HG03060 (cell line): ENCODE results near the gene SKOR2.

Source experiments
- ATAC-seq: cut with Tn5 transposase; IDR thresholded peaks from one replicate; pipeline ENCODE4 v1.9.1; 2021; ENCODE audit warnings: low read depth, moderate number of reproducible peaks; ENCODE audit not compliant: unreplicated experiment

SKOR2 gene, protein sequence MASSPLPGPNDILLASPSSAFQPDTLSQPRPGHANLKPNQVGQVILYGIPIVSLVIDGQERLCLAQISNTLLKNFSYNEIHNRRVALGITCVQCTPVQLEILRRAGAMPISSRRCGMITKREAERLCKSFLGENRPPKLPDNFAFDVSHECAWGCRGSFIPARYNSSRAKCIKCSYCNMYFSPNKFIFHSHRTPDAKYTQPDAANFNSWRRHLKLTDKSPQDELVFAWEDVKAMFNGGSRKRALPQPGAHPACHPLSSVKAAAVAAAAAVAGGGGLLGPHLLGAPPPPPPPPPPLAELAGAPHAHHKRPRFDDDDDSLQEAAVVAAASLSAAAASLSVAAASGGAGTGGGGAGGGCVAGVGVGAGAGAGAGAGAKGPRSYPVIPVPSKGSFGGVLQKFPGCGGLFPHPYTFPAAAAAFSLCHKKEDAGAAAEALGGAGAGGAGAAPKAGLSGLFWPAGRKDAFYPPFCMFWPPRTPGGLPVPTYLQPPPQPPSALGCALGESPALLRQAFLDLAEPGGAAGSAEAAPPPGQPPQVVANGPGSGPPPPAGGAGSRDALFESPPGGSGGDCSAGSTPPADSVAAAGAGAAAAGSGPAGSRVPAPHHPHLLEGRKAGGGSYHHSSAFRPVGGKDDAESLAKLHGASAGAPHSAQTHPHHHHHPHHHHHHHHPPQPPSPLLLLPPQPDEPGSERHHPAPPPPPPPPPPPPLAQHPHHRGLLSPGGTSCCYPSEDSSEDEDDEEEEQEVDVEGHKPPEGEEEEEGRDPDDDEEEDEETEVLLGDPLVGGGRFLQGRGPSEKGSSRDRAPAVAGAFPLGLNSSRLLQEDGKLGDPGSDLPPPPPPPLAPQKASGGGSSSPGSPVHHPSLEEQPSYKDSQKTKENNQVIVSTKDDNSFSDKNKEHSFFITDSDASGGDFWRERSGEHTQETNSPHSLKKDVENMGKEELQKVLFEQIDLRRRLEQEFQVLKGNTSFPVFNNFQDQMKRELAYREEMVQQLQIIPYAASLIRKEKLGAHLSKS

DNA sequence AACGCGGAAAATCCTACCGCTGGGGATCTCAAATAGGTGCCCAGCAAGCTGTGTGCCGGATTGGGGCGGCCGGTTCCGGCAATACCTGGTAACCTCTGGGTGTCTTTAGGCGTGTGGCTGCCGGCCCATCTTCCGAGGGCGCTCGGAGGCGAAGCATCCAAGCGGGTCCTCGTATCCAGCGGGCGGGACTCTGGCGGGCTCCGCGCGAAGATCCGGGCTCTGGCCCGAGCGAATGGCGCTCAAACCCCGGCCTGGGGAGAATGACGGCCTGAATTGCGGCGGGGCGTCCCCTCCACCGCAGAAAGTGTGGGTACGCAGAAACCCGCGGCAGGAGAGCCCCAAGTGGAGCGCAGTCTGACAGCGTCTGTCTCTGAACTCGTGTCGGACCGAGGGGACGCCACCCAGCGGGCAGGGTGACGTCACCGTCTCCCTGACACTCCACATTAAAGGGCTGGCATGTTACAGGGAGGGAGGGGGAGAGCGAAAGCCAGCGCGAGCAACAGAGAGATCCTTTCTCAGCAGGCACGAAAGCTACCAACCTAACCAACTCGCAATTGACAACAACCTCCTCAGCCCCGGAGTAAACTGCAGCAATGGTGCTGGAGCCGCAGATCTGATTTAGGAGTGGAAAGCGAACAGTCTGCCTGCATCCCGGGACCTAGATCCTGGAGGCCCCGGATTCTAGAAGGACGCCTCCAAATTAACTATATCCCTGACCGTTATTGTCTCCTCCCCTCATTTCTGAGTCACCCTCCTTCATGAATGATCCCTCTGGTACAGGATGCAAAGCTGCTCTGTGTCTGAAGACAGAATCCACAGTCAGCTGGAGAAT lies at the start of gene SKOR2:
Gene SKOR2, minus strand, starts transcription at position 372 of the 832 bp plus-strand sequence. CDS start 2,477 bp downstream, outside the sequence.
- no peak for ATAC-seq

DNA sequence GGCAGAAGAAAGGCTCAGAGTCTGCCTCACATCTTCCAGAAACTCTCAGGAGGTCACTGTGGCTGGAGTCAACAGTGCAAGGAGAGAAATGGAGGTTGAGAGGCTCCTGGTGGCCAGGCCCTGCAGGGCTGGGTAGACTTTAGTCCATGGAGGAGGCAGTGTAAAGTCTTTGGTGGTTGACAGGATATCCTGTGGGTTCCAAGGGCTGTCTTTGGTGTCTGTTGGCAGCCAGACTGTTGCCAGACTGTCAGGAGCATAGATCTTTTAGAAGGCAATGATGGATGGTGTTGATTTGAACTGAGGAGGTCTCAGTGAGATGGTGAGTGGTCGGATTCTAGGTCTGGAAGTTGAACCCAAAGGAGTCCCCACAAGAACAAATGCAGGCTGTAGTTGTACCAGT lies 45.0 kb upstream of the SKOR2 start:
- no peak for ATAC-seq

DNA sequence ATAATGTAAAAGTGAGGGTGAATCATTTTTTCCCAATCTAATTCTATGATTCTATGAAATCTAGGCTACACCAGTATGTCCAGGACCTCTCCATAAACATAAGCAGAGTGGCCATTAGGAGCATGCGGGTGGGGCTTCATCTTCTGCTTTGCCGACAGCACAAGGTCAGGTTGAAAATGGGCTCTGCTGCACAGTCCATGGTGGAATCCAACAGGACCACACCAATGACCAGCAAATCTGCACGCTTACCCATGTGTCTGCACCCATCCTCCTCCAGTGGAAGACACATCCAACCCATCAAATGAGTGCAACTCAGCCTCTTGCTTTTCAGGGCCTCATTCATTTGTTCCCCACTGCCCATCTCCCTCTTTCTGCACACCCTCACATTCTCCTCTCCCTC lies 43.3 kb upstream of the SKOR2 start:
- ATAC-seq: no peak

DNA sequence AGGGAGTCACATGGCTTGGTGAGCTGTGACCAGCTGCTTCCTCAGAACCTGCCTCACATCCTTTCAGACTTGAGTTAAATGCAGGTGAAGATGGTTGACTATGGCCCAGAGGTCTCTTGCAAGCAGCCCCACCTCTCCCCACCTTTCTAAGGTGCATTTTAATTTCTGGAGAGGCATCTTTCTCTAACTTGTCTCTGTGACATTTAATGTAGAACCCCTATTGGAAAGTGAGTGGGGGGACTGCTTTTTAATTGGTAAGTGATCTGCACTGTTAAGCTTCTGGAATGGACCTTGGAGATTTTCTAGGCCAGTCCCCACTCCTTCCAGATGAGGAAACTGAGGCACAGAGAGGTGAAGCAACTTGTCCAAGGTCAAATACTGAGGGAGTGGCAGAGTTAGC lies 37.3 kb upstream of the SKOR2 start:
- no peak for ATAC-seq

DNA sequence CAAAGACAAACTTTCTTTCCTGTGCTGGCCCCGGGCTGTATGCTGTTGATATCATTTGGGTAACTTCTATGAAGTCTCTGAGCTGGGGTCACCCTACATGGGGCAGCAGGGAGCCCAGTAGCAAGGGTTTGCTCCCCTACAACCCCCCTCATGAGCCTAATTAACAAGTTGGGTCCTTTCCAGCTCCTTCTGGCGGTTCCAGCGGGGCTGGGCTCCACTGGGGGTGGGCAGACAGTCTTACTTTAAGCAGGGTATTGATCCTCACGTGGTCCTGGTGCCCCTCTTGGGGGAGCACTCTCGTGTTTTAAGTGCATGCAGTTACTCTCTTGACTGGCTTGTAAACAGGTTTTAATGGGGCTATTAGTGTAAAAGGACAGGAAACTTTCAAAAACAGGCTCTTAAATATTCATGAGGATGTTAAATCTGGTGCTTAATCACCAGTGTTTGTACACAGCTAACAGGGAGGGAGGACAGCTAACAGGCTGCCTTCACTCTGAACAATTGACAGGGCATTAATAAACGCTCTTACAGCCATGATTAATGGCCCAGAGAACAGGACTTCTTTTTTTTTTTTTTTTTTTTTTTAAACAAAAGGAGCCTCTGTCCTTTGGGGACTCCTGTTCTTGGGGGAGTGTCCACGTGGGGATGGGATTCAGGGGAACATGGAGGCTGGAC lies 36.6 kb upstream of the SKOR2 start:
- ATAC-seq: no peak

DNA sequence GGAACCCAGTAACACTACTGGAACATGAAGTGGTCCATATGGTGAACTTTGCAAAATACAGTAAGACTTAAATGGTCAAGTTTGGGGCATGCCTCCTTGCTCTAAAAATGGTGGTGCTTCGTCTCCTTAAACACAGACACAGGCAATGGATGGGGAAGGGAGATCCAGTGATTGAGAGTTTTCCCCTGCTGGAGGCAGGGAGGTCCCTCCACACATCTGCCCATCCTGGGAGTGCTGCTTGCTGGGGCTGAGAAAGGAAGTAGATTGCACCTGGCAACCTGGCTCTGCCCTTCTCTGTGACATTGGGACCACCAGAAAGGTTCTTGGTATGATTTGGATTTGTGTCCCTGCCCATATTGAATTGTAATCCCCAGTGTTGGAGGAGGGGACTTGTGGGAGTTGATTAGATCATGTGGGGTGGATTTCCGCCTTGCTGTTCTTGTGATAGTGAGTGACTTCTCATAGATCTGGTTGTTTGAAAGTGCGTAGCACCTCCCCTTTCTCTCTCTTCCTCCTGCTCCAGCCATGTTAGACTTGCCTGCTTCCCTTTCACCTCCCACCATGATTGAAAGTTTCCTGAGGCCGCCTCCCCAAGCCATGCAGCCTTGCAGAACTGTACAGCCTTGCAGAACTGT lies 35.4 kb upstream of the SKOR2 start:
- no peak for ATAC-seq

DNA sequence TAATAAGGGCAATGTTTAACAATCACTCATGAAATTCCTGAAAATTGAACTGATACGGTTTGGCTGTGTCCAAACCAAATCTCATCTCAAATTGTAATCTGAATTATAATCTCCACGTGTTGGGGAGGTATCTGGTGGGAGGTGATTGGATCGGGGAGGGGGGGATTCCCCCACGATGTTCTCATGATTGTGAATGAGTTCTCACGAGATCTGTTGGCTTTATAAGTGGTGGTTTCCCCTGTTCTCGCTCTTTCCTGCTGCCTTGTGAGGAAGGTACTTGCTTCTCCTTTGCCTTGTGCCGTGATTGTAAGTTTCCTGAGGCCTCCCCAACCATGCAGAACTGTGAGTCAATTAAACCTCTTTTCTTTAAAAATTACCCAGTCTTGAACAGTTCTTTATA lies 34.0 kb upstream of the SKOR2 start:
- no peak for ATAC-seq

DNA sequence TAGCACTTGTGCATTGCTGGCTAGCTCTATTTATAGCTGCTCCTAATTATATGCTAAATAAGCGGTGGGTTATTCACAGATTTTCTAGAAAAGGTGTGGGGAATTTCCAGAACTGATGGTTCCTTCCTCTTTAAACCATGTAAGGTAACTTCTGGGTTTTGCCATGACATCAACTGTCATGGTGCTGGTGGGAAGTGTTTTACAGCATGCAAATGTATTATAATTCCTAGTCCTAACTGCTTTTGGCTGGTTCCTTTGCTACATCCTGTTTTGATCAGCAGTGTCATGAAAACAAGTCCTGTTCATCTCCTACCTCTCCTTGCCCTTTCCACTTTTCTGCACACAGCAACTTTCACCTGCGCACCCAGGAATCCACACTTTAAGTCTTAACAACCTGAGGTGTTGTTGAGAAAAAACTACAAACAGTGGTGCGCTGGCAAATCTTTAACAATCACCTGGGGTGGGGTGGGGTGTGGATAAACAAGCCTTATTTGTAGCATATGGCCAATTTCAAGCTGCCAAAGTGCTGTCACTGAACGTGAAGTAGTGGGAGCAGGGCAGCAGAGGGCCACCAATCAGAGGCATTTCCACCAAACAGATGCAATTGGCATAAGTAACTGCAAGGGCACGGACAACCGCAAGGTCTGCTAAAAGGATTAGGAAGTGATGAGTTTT lies 33.4 kb upstream of the SKOR2 start:
- no peak for ATAC-seq

DNA sequence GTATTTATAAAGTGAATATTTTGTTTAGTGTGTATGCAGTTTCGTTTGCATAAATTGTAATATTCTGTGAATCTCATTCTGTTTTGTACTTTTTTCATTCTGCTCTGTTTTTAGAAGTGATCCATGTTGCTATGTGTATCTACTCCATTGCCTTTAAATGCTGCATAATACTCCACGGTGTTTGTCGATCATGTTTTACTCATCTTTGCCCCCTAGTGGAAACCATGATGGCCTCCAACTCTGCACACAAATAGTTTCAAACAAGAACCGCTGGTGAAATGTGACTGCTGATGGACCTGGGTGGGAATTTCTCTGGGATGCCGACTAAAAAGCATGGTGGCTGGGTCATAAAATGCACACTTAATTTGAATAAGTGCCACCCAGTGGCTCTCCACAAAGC lies 32.0 kb upstream of the SKOR2 start:
- ATAC-seq: no peak

DNA sequence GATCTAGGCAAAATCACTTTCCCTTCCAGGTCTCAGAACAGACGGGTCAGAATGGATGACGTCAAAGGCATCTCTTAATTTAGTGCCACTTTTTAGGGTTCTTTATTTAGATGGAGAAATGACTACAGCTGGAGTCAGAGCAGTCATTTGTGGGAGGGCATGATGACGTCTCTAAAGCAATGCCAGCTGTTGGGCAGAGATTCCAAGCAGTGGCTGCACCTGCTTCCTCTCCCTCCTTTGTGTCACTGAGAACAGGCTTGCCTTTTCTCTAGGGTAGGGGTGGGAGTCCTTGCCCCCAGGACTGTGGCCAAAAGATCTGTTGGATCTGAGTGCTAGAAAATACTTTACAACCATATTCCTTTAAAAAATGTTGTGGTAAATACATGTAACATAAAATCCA lies 28.7 kb upstream of the SKOR2 start:
- ATAC-seq: no peak

DNA sequence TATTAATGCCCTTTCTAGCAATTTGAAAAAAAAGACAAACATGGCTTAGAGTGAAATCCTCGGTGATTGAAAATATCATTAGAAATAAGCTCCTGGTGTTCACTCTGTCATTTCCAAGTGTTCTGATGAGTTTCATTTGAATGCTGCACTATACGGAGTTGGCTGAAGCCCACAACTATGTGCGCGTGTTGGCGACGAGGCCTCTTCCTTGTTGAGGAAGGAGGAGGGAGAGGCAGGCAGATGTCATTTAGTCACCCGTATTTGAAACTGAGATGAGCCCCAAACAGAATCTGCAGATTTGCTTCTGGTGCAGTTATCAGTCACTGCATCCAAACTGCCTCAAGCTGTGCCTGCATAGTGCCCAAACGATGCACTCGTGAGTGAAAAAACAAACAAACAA lies 23.5 kb upstream of the SKOR2 start:
- ATAC-seq: no peak

DNA sequence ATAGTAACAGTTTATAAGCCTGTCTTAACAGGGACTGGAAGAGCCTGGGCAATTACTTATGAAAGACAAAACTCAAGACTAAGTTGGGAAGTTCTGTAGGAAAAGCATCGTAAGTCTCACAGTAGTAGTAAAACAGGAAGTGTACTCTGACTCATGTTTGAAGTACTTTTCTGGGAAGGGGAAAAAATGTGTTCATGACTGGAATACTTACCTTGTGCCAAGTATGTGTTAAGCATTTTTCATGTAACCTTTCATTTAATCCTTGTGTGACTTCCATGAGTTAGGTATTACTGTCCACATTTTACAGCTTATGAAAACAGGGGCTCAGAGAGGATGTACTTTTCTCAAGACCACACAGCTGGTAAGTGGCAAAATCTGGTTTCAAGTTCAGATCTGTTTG lies 13.7 kb upstream of the SKOR2 start:
- no peak for ATAC-seq

DNA sequence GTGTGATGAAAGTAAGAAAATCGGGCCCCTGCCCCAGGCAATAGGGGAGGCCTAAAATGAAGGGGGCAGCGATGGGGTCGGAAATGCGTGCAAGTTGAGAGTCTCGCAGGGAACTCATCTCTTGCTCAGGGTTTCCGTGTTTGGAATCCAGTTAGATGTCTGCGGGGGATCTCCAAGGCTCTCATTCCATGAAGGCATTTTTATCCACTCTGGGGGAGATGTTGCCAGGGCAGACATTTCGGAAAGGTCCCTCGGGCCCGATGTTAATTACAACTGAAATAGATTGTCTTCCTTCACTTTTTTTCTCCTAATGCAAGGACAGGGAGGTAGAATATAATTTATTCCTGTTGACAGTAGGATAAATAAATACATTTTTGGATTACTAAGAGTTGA lies 12.8 kb upstream of the SKOR2 start:
- ATAC-seq: no peak

DNA sequence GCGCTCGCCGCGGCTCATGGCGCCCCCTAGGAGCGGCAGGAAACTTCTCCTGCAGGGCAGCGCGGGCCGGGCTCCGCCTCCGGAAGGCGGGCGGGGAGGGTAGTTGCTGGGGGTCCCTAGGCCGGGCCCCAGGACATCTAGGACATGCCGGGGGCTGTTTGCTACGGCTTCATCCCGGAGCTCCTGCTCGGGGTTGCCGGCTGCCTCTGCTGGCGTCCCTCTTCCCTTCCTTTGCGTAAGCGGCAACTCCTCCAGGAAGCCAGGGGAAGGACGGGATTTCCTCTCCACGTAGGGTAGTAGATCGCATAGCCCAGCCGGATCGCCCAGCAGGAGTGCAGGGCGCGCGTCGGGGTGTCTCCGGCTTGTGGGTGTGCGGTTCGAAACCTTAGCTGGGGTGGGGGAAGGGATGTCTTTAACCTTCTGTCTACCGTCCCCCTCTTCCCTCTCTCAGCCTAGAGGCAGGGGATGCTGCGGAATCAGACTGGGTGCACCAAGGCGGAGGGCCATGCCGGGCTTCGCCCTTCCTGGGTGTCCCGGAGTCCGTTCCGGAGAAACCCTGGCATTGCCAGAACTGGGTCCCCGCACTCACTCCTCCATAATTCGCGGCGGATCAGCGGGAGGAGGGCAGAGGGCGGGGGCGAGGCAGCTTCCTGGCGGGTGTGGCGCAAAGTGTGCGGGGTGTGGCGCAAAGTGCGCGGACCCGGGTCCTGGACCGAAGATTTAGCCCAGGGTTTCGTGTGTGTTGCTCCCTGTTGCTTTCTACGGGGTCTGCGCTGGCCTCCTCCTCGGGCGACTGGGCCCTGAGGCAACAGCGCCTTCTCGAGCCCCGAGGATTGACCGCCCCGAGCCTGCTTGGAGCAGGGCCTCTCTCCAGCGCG lies 12.2 kb upstream of the SKOR2 start:
- ATAC-seq: no peak

DNA sequence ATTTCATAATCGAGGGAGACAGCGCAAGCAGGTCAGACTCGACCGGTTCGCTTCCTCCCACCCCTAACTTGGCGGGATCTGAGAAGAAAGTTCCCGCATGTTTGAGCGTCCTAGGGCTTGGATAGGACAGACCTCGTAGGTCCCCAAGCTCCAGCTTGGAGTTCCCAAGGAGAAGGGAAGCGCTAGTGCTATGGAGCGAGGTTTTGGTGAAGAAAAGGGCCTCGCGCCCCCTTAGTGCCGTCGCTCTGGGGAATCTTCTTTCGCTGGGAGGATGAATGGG lies 11.6 kb upstream of the SKOR2 start:
- no peak for ATAC-seq

DNA sequence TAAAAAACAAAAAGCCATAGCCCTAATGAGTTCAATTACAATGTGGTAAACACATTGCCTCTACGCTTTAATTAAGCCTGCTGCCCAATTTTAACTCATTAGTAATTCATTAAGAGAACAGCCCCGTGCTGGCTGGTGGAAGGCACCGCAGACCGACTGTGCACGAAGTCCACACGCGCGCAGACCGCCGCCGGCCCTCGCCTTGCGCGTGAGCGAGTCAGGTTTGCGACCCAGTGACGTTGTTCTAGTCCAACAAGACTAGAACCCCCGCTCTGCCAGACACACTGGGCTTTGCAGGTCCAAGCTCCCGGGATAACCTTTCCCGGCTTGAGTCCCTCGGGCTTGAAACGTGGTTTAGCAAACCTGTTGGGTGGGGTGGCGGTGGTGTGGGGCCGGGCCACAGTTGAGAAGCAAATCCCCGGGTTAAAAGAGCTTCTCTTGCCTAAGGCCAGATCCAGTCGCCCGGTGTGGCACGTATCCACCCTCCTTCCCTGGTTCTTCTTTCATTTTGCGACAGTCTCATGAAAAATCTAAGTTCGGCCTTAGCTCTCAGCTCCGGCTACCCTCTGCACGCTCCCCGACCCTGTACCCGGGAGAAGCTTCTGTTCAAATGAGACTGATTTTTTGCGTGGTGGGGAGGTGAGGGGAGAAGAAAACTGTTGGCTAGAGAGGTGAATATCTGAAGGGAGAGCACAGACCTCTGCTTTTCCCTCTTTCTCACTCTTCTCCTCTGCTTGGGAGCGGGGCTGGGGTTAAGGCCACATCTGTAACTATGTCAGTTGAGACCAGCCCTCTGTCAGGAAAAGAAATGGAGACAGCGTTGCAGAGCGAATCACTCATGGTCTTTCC lies 11.1 kb upstream of the SKOR2 start:
- ATAC-seq: no peak

DNA sequence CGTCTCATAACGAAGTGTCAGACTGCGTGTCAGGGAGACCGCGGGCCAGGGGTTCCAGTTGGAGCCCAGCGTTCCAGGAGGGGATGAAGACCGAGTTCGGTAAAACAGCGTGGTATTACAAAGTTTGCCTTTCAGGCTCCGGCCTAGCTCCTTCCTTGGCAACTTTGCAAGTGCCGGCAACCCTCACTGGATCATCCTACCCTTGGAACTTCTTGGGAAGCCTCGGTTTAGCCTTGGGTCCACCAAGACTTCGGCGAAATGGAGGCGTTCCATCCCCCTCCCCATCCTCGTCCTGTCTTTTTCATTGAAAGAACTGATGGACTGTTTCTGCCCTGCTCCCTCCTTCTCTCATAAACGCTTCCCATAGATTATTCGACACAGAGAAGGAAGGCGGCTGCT lies 10.4 kb upstream of the SKOR2 start:
- ATAC-seq: no peak
